ENCODE measurements around the gene LCNL1.
A peak's percentile ranks its signal among the peaks of the same experiment; 100 is the strongest.

LCNL1 gene

GRCh38 chr9:136977223-136977622, 5.6 kb upstream of the LCNL1 start, which contains the start of gene PTGDS:
Gene PTGDS, plus strand, starts transcription at chr9:136977504. Its CDS starts 75 bp downstream, at chr9:136977579.
- no peak for DNase-seq (ENCODE audit: low read depth)

- DNase-seq (ENCODE audit: low read depth): no peak
Measured at GRCh38 chr9:136977649-136978072, 5.1 kb upstream of the LCNL1 start.

- peak; percentile 71 for DNase-seq (ENCODE audit: low read depth)
Measured at GRCh38 chr9:136978073-136978864, 4.5 kb upstream of the LCNL1 start.

- no peak for DNase-seq (ENCODE audit: low read depth)
Measured at GRCh38 chr9:136978865-136979544, 3.8 kb upstream of the LCNL1 start.

- no peak for DNase-seq (ENCODE audit: low read depth)
Measured at GRCh38 chr9:136979769-136980587, 2.8 kb upstream of the LCNL1 start.

GRCh38 chr9:136980669-136981478, 1.9 kb upstream of the LCNL1 start:
- DNase-seq (ENCODE audit: low read depth): no peak

- no peak for DNase-seq (ENCODE audit: low read depth)
Measured at GRCh38 chr9:136981588-136982231, 1.1 kb upstream of the LCNL1 start.

GRCh38 chr9:136983167-136983566, 374 bp downstream of the LCNL1 start:
- DNase-seq (ENCODE audit: low read depth): no peak

GRCh38 chr9:136983656-136984314, 992 bp downstream of the LCNL1 start:
- DNase-seq (ENCODE audit: low read depth): no peak

GRCh38 chr9:136984464-136985026, 1.8 kb downstream of the LCNL1 start:
- DNase-seq (ENCODE audit: low read depth): no peak

- DNase-seq (ENCODE audit: low read depth): no peak
Measured at GRCh38 chr9:136985027-136985602, 2.3 kb downstream of the LCNL1 start.

GRCh38 chr9:136985853-136986252, 3.1 kb downstream of the LCNL1 start:
- DNase-seq (ENCODE audit: low read depth): no peak

GRCh38 chr9:136988872-136989271, 6.1 kb downstream of the LCNL1 start:
- no peak for DNase-seq (ENCODE audit: low read depth)

- no peak for DNase-seq (ENCODE audit: low read depth)
Measured at GRCh38 chr9:136990242-136990911, 7.6 kb downstream of the LCNL1 start.

GRCh38 chr9:136991993-136992818, 9.4 kb downstream of the LCNL1 start, which contains the start of gene PAXX:
Gene PAXX, plus strand, starts transcription at chr9:136992422. Its CDS starts 22 bp downstream, at chr9:136992444.
- DNase-seq (ENCODE audit: low read depth): peak; percentile 89

GRCh38 chr9:136992819-136993369, 10.1 kb downstream of the LCNL1 start:
- no peak for DNase-seq (ENCODE audit: low read depth)

GRCh38 chr9:136994180-136994887, 11.5 kb downstream of the LCNL1 start:
- DNase-seq (ENCODE audit: low read depth): no peak
